Progenitor cell of endocrine pancreas (in vitro differentiated cells): Measurements from ENCODE around the gene MAP2K6. TPM values are rescaled to one million over a fixed set of nuclear protein-coding genes. Genes with fewer than 3 reads are reported as not detected.

Experiments
- DNase-seq: peaks from one replicate; pipeline ENCODE4 v3.0.0; 2021; ENCODE audit warnings: low spot score; ENCODE audit not compliant: unreplicated experiment
- H3K27ac Mint-ChIP-seq: 2 replicates; pipeline ENCODE4 v1.8.0; 2021; ENCODE audit warnings: mild to moderate bottlenecking, moderate library complexity, mixed read lengths
- H3K27me3 Mint-ChIP-seq: 2 replicates; pipeline ENCODE4 v1.8.0; 2021; ENCODE audit warnings: mixed read lengths
- H3K36me3 Mint-ChIP-seq: 2 replicates; pipeline ENCODE4 v1.8.0; 2022; ENCODE audit warnings: mixed read lengths; ENCODE audit not compliant: insufficient read depth
- H3K4me1 Mint-ChIP-seq: 2 replicates; pipeline ENCODE4 v1.8.0; 2021; ENCODE audit warnings: low read depth, mixed read lengths
- H3K4me3 Mint-ChIP-seq: 2 replicates; pipeline ENCODE4 v1.8.0; 2021; ENCODE audit warnings: low read depth, mild to moderate bottlenecking, moderate library complexity, mixed read lengths
- H3K9me3 Mint-ChIP-seq: 2 replicates; pipeline ENCODE4 v1.8.0; 2021; ENCODE audit warnings: low read depth, mixed read lengths
- CTCF ChIP-seq: fragments of 200-600 bp; sonication (generic); IDR thresholded peaks from one replicate; pipeline ENCODE4 v1.5.0; 2021; ENCODE audit warnings: antibody characterized with exemption, mild to moderate bottlenecking; ENCODE audit not compliant: unreplicated experiment
- total RNA-seq: library from RNA; stranded (reverse); gene quantifications from 2 replicates; pipeline ENCODE4 v1.2.1, GENCODE V29; 2021

The MAP2K6 gene
- total RNA-seq, 1 donor from 2014 or later = 44.7 TPM

GRCh38 chr17:69448431-69449102 lies 34.1 kb downstream of the MAP2K6 start:
- Mint-ChIP-seq H3K27me3 (no peaks in the 10 kb centered on the region), H3K4me1 (peaks cover 18% of the 10 kb centered on the region), H3K4me3 (no peak overlapping the region), H3K36me3 (no peaks in the 10 kb centered on the region), H3K27ac (peak overlapping the region; percentile 69), H3K9me3 (no peaks in the 10 kb centered on the region)
- no peak for DNase-seq
- no peak for TF ChIP-seq CTCF

- no peak for TF ChIP-seq CTCF
- no peaks in the 10 kb centered on the region for H3K27me3 Mint-ChIP-seq
- H3K4me1 Mint-ChIP-seq = peaks cover 18% of the 10 kb centered on the region
- H3K9me3 Mint-ChIP-seq = no peaks in the 10 kb centered on the region
- DNase-seq = no peak
- no peak overlapping the region for H3K27ac Mint-ChIP-seq
- no peak overlapping the region for H3K4me3 Mint-ChIP-seq
- H3K36me3 Mint-ChIP-seq = no peaks in the 10 kb centered on the region
These were observed 35.6 kb downstream of the MAP2K6 start for GRCh38 chr17:69450131-69450530.

- Mint-ChIP-seq H3K4me1 (peaks cover 18% of the 10 kb centered on the region), H3K4me3 (no peak overlapping the region)
These were observed 36.4 kb downstream of the MAP2K6 start for GRCh38 chr17:69450918-69451317.

GRCh38 chr17:69451416-69452394 lies 37.2 kb downstream of the MAP2K6 start:
- Mint-ChIP-seq H3K4me1 (peaks cover 18% of the 10 kb centered on the region), H3K27me3 (no peaks in the 10 kb centered on the region), H3K4me3 (no peak overlapping the region), H3K36me3 (peaks cover 3% of the 10 kb centered on the region), H3K27ac (peak overlapping the region; percentile 29), H3K9me3 (no peaks in the 10 kb centered on the region)
- TF ChIP-seq CTCF = no peak
- no peak for DNase-seq

More at GRCh38 chr17:69450918-69451317, 36.4 kb downstream of the MAP2K6 start:
- H3K27ac Mint-ChIP-seq = no peak overlapping the region
- DNase-seq = no peak
- TF ChIP-seq CTCF = no peak
- no peaks in the 10 kb centered on the region for H3K9me3 Mint-ChIP-seq
- peaks cover 2% of the 10 kb centered on the region for H3K36me3 Mint-ChIP-seq
- no peaks in the 10 kb centered on the region for H3K27me3 Mint-ChIP-seq

- Mint-ChIP-seq H3K9me3 (no peaks in the 10 kb centered on the region), H3K4me3 (no peak overlapping the region), H3K27me3 (no peaks in the 10 kb centered on the region), H3K36me3 (peaks cover 5% of the 10 kb centered on the region), H3K27ac (no peak overlapping the region), H3K4me1 (peaks cover 16% of the 10 kb centered on the region)
- DNase-seq = no peak
- TF ChIP-seq CTCF = no peak
These were observed 38.3 kb downstream of the MAP2K6 start for GRCh38 chr17:69452664-69453260.
